Umbilical cord (tissue), 2 donors: ENCODE data around the gene CHST13. TPM values are rescaled to one million over a fixed set of nuclear protein-coding genes. Genes with fewer than 3 reads are reported as not detected.

Experiments used
- DNase-seq: peaks from one replicate; pipeline ENCODE4 v3.0.0-alpha.2; 2015; ENCODE audit warnings: low spot score
- total RNA-seq: library from RNA; depleted of rRNA; stranded (reverse); fragments of >200 nt; gene quantifications from one replicate; pipeline ENCODE4 v1.2.3, GENCODE V29; 2014; ENCODE audit warnings: low replicate concordance; ENCODE audit not compliant: insufficient read depth

Gene CHST13
- total RNA-seq, 1 donor from 2014 or later, result not detected

- DNase-seq, result peak; percentile 14
Observed at GRCh38 chr3:126540342-126540849, 16.4 kb downstream of the CHST13 start.

DNA sequence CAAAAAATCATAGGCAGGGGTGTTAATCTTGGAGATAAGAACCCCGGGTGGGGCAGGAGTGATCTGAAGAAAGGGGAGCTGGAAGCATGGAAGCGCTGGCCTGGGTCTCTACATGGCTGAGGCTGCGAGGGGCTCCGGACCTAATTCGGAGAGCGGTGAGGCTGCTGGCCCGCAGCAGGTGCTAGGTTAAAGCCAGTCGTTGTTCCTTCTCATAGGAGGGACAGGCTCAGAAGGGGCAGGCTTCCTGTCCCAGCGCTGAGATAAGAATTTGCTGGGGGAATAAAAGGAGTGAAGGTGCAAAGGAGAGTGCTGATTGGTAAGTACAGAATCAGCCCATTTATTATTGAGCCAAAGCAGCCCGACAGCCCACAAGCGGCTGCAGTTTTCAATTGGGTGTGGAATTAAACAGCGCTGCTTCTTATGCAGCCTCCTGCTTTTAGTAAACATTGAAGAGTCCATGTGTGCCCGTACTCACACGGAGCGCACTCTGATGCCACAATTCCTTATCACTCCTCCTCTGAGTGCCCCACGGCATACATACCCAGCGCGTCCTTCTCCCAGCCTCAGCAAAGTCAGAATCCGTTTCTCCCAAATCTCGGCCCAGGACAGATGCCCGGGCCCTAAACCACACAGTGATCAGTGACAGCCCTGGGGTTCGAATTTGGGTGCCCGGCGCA, 17.1 kb downstream of the CHST13 start:
- no peak for DNase-seq

- no peak for DNase-seq
Observed at GRCh38 chr3:126541628-126542339, 17.8 kb downstream of the CHST13 start.

DNA sequence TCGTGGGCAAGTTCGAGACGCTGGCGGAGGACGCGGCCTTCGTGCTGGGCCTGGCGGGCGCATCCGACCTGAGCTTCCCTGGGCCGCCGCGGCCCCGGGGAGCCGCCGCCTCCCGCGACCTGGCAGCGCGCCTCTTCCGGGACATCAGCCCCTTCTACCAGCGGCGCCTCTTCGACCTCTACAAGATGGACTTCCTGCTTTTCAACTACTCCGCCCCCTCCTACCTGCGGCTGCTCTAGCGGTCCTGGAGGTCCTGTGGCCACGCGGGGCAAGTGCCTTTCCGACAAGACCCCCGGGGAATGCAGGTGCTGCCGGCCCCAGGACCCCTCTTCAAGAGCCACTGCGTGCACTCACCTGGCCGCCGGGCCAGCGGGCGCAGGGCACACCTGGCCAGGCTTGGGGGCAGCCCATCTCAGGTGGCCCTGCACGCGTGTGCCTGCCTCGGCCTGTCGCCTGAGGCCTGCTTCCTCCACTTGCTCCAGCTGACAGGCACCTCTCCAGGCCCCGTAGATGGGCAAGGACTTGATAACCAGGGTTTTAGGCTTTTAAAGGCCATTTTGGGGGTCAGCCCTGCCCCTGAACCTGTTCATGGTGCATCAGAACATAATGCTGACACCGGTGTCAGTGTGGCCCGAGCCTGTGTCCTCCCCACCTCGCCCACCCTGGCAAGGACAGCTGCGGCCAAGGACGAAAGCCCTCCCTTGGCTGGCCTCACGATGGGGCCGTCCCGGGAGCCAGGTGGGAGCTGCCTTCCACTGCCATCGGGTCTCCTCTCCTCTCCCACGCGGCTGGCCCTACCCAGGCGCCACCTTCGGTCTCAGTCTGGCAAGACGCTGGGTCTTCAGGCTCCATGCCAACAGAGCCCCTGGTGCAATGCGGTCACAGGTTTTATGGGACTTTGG, 18.6 kb downstream of the CHST13 start:
- no peak for DNase-seq

GRCh38 chr3:126543457-126544061, 19.6 kb downstream of the CHST13 start:
- DNase-seq, result no peak

DNA sequence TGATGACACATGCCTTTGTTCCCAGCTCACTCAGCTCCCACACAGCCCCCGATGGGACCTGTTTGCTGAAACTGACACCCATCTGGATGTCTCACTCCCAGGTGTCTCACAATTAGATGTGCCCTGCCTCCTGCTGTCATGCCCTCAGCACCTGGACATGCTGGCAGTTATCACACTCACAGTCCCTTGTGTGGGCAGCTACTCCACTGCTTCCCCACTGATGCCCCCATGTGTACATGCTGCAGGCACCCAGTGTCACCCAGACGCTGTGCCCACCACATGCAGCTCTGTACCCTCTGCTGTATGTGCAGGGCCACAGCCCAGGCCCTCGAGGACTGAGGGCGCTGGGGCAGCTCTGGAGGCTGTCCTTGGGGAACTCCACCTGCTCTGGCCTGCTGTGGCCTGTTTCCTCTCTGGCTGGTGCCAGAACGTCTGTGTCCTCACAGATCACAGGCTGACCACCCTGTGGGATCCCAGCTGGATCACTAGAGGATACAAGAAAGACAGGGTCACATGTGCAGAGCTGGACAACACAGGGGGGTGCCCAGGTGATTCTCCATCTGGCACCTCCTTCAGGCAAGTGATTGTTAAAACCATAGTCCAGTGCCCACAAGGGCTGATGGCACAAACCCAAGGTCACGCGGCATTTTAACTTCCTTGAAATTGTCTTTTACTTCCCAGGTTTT, 20.8 kb downstream of the CHST13 start:
- DNase-seq, result no peak

DNA sequence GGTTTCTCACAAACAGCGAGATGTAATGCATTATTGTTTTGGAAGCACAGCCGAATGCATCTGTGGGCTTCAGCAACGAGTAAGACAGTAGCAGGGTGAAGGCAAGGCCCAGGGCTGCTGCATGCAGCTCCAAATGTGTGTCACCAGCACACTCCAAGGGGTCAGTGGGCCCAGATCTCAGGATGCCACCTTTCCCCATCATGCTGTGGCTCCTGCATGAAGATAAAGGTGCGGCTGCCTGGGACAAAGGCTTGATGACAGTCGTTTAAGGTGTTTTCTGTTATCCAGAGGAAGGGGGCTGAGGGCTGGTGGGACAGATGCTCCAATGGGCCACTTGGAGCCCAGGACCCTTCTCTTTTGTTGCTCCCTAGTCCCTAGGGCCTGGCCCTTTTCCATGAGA, 21.6 kb downstream of the CHST13 start:
- no peak for DNase-seq

DNA sequence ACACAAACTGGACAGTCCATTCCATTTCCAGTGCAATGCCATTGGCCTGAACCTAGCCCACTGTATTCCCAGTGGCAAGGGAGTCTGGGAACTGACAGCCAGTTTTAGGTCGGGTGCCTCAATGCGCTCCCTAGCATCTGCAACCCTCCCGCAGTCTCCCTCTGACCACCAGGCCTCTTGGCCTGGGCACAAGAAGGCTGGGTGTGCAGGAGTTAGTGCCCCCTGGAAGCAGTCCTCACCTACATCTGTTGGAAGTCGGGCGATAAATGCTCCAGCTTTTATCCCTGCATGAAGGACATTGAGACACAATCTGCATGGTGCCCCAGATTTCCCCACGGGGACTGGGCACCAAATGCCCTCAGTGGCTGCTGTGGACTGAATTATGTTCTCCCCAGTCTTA, 22.1 kb downstream of the CHST13 start:
- DNase-seq, result no peak

- DNase-seq, result no peak
Observed at GRCh38 chr3:126546549-126547239, 22.7 kb downstream of the CHST13 start.

DNA sequence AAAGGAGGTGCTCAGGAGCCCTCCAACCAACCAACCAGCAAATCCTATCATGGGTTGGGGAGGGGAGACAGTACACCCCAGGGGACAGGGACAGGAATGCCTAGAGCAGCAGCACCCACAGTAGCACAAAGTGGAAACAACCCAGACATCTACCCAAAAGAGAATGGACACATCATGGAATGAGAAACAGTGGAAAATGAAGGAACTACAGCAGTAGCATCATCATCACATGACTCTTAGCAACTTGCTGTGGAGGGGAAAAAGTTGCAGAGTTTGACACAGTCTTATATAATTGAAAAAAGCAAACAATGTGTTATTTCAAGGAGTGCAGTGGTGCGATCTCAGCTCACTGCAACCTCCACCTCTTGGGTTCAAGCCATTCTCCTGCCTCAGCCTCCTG, 23.8 kb downstream of the CHST13 start:
- no peak for DNase-seq

- no peak for DNase-seq
Observed at GRCh38 chr3:126548556-126549466, 24.9 kb downstream of the CHST13 start.

GRCh38 chr3:126549861-126550487, 26.0 kb downstream of the CHST13 start:
- no peak for DNase-seq

DNA sequence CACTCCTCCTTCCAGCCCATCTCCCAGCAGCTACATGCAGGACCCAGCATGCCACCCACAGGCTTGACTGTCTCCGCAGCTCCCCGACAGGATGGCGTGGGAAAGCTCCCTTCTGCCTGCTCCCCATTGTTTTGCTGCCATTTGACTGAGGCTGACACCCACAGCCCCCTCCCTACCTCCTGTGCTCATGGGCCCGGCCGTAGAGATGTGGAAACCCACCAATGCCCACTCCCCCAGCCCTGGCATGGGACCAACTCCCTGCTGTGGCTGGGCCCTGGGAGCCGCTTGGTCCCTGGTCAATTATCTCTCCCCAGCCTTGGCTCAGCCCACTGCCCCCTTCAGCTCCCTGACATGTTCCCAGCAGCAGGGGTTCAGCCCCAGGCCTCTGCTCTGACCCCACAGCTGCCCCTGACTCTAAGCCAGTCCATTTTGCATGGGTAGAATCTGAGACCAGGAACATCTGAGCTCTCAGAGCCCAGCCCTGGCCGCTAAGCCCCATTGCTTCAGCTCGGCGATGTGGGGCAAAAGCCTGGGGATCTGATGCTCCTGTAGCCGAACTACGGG, 26.6 kb downstream of the CHST13 start:
- no peak for DNase-seq

GRCh38 chr3:126551121-126551838, 27.3 kb downstream of the CHST13 start:
- no peak for DNase-seq

- DNase-seq, result no peak
Observed at GRCh38 chr3:126551839-126552687, 28.1 kb downstream of the CHST13 start.

- no peak for DNase-seq
Observed at GRCh38 chr3:126552688-126553283, 28.8 kb downstream of the CHST13 start.
